Astrocyte of the cerebellum (primary cell): ENCODE measurements around the gene POU3F3.

Experiments used
- DNase-seq: peaks from one replicate; pipeline ENCODE4 v3.0.0-alpha.2; 2011; ENCODE audit warnings: low read depth
- H3K4me3 ChIP-seq: 2 replicates; pipeline ENCODE4 v1.5.1; 2011; ENCODE audit warnings: mild to moderate bottlenecking, low read depth, low read length, moderate library complexity
- CTCF ChIP-seq: IDR thresholded peaks from 2 replicates; pipeline ENCODE4 v1.5.1; 2012; ENCODE audit warnings: low read length, low read depth, moderate library complexity, mild to moderate bottlenecking; ENCODE audit errors: missing control alignments
- in situ Hi-C: cut with HindIII; loops from 2 replicates; pipeline ENCODE4 v1.10.0; 2017; ENCODE audit warnings: low sequenced_read_pairs

Gene POU3F3

GRCh38 chr2:104846786-104847585, 6.9 kb upstream of the POU3F3 start:
- in situ Hi-C loops = no loop called here
- peak overlapping the region; percentile 55 for H3K4me3 ChIP-seq
- DNase-seq = no peak
- TF ChIP-seq CTCF = no peak

GRCh38 chr2:104847586-104848160, 6.2 kb upstream of the POU3F3 start:
- in situ Hi-C loops = no loop called here
- no peak overlapping the region for H3K4me3 ChIP-seq
- DNase-seq = no peak
- no peak for TF ChIP-seq CTCF

- no peak for TF ChIP-seq CTCF
- in situ Hi-C loops = no loop called here
- H3K4me3 ChIP-seq = peak overlapping the region; percentile 60
- DNase-seq = no peak
These were observed 5.4 kb upstream of the POU3F3 start for GRCh38 chr2:104848526-104848925.

GRCh38 chr2:104849101-104849500, 4.8 kb upstream of the POU3F3 start:
- in situ Hi-C loops = no loop called here
- DNase-seq = no peak
- no peak for TF ChIP-seq CTCF
- peak overlapping the region; percentile 60 for H3K4me3 ChIP-seq

GRCh38 chr2:104849618-104850141, 4.2 kb upstream of the POU3F3 start:
- peak; percentile 74 for TF ChIP-seq CTCF
- peak; percentile 89 for DNase-seq
- peak overlapping the region; percentile 60 for H3K4me3 ChIP-seq
- in situ Hi-C loops = no loop called here

GRCh38 chr2:104850361-104851290, 3.3 kb upstream of the POU3F3 start:
- peak overlapping the region; percentile 60 for H3K4me3 ChIP-seq
- in situ Hi-C loops = no loop called here
- no peak for TF ChIP-seq CTCF
- DNase-seq = no peak
